Aorta (tissue), 5 donors: Measurements from ENCODE around the gene TEDC1. TPM values are rescaled to one million over a fixed set of nuclear protein-coding genes. Genes with fewer than 3 reads are reported as not detected.
A peak's percentile ranks its signal among the peaks of the same experiment; 100 is the strongest.

Experiments used
- ATAC-seq: fragments of 200-7000 bp; cut with Tn5 transposase; one replicate; pipeline ENCODE4 v1.9.1; 2022; ENCODE audit warnings: moderate library complexity; ENCODE audit not compliant: low FRiP score
- DNase-seq, 2 donors: peaks; one replicate each; pipeline ENCODE4 v3.0.0-alpha.2; 2020
- H3K27ac ChIP-seq, 2 donors: one replicate each; pipeline ENCODE4 v1.5.1; 2013; ENCODE audit warnings: low read length in 2 of 2, mild to moderate bottlenecking in 2 of 2, moderate library complexity in 2 of 2, control low read depth in 1 of 2, inconsistent platforms in 1 of 2, low read depth in 1 of 2
- H3K27me3 ChIP-seq, 2 donors: one replicate each; pipeline ENCODE4 v1.6.1; 2013; ENCODE audit warnings: control low read depth in 1 of 2, low read length in 1 of 2, mild to moderate bottlenecking in 1 of 2, moderate library complexity in 1 of 2; ENCODE audit not compliant: insufficient read depth in 2 of 2, control insufficient read depth in 1 of 2
- H3K36me3 ChIP-seq, 2 donors: one replicate each; pipeline ENCODE4 v1.6.1; 2013; ENCODE audit warnings: control low read depth in 1 of 2, low read length in 1 of 2, mild to moderate bottlenecking in 1 of 2; ENCODE audit not compliant: insufficient read depth in 2 of 2, control insufficient read depth in 1 of 2
- H3K4me1 ChIP-seq, 2 donors: one replicate each; pipeline ENCODE4 v1.6.1; 2013; ENCODE audit warnings: low read length in 2 of 2, control low read depth in 1 of 2, mild to moderate bottlenecking in 1 of 2, moderate library complexity in 1 of 2; ENCODE audit not compliant: insufficient read depth in 2 of 2, control insufficient read depth in 1 of 2
- H3K4me3 ChIP-seq, 2 donors: one replicate each; pipeline ENCODE4 v1.5.1; 2013; ENCODE audit warnings: low read length in 2 of 2, control low read depth in 1 of 2, mild to moderate bottlenecking in 1 of 2
- H3K9me3 ChIP-seq: one replicate; pipeline ENCODE4 v1.6.1; 2013; ENCODE audit warnings: mild to moderate bottlenecking, low read length; ENCODE audit not compliant: control insufficient read depth
- whole genome bisulfite sequencing, 2 donors: extraction: QIAGEN DNeasy Blood & Tissue Kit; methylation state at CpG; one replicate each; pipeline ENCODE4 v1.1.7; 2013; 5-methylcytosine and 5-hydroxymethylcytosine counted together
- intact Hi-C, 2 donors: fragments of 100-400 bp; cut with DNase I; formaldehyde crosslinking; loops; one replicate each; pipeline versions ENCODE4 v1.14.2 to v1.15.0; 2022
- polyA plus RNA-seq, 2 donors: library from polyadenylated mRNA; stranded (reverse); fragments of 200-250 nt; gene quantifications; one replicate each; pipeline ENCODE4 v1.2.3, GENCODE V29; 2013
- total RNA-seq, 2 donors: library from RNA; stranded (reverse); fragmentation: NEBNext Ultra II Directional; extraction: Animal tissue kit (Norgen Biotek cat#: 25700); gene quantifications; one replicate each; pipeline ENCODE4 v1.2.1, GENCODE V29; 2021
- donor health status: healthy with polysubstance abuse.
- donor health status: Bipolar disorder and iron deficiency.
- donor health status: DM: no; HTN: no; CAD: no.
- donor health status: DM: no; HTN: no; CAD: no.
- donor health status: DM: yes; HTN: yes; CAD: no.

The TEDC1 gene
- total and polyA plus RNA-seq, 4 donors = 8.6 to 33.8 (median 20.1) TPM

GRCh38 chr14:105529319-105529568 lies 38.2 kb downstream of the TEDC1 start:
- Histone ChIP-seq H3K4me1 (no peaks in the 10 kb centered on the region), H3K27ac (no peak overlapping the region), H3K36me3 (no peaks in the 10 kb centered on the region), H3K27me3 (no peaks in the 10 kb centered on the region), H3K9me3 (no peaks in the 10 kb centered on the region), H3K4me3 (no peak overlapping the region)
- intact Hi-C loops = loop anchor here (5.0 to 10.0 kb wide), 4 partner anchors 37 to 324 kb away; partner anchors contain the start of gene TEDC1 (in 1 of the 2)
- 61 to 67% methylated on average over 24 of the region's 24 CpGs for WGBS, 2 donors
- no peak for ATAC-seq
- peak in 1 of 2 donors; percentile 75 for DNase-seq

GRCh38 chr14:105529569-105530284 lies 38.7 kb downstream of the TEDC1 start:
- H3K36me3 ChIP-seq = no peaks in the 10 kb centered on the region
- no peaks in the 10 kb centered on the region for H3K9me3 ChIP-seq
- no peak overlapping the region for H3K27ac ChIP-seq
- no peak overlapping the region for H3K4me3 ChIP-seq
- DNase-seq (peak in 1 of 2 donors; percentile 75), ATAC-seq (no peak)
- no peaks in the 10 kb centered on the region for H3K27me3 ChIP-seq
- WGBS, 2 donors = 73 to 80% methylated on average over 42 to 63 of the region's 63 CpGs
- no peaks in the 10 kb centered on the region for H3K4me1 ChIP-seq
- intact Hi-C loops = loop anchor here (5.0 to 10.0 kb wide), 4 partner anchors 37 to 325 kb away; partner anchors contain the start of gene TEDC1 (in 1 of the 2)

GRCh38 chr14:105530285-105531087 lies 39.4 kb downstream of the TEDC1 start:
- 89 to 92% methylated on average over 19 of the region's 19 CpGs for WGBS, 2 donors
- intact Hi-C loops = loop anchor here in 1 of 2 donors (10.0 kb wide), 1 partner anchor 326 kb away; no protein-coding TSS in a partner anchor
- Histone ChIP-seq H3K36me3 (no peaks in the 10 kb centered on the region), H3K27me3 (no peaks in the 10 kb centered on the region), H3K4me3 (no peak overlapping the region), H3K9me3 (no peaks in the 10 kb centered on the region), H3K4me1 (no peaks in the 10 kb centered on the region), H3K27ac (no peak overlapping the region)
- peak in 1 of 2 donors; percentile 49 for DNase-seq
- ATAC-seq = no peak

- no peaks in the 10 kb centered on the region for H3K27me3 ChIP-seq
- no peak overlapping the region for H3K27ac ChIP-seq
- peak in 1 of 2 donors; percentile 74 for DNase-seq
- intact Hi-C loops = loop anchor here in 1 of 2 donors (10.0 kb wide), 1 partner anchor 326 kb away; no protein-coding TSS in a partner anchor
- H3K9me3 ChIP-seq = no peaks in the 10 kb centered on the region
- ATAC-seq = no peak
- no peak overlapping the region for H3K4me3 ChIP-seq
- H3K4me1 ChIP-seq = no peaks in the 10 kb centered on the region
- 92 to 93% methylated on average over 27 to 30 of the region's 30 CpGs for WGBS, 2 donors
- no peaks in the 10 kb centered on the region for H3K36me3 ChIP-seq
These were observed 40.2 kb downstream of the TEDC1 start for GRCh38 chr14:105531088-105531893.

GRCh38 chr14:105531894-105532623 lies 41.0 kb downstream of the TEDC1 start:
- no peaks in the 10 kb centered on the region for H3K36me3 ChIP-seq
- WGBS, 2 donors = 89% methylated on average over 19 of the region's 19 CpGs
- no peaks in the 10 kb centered on the region for H3K4me1 ChIP-seq
- H3K27ac ChIP-seq = no peak overlapping the region
- H3K4me3 ChIP-seq = no peak overlapping the region
- no peaks in the 10 kb centered on the region for H3K9me3 ChIP-seq
- ATAC-seq (no peak), DNase-seq (peak in 1 of 2 donors; percentile 77)
- intact Hi-C loops = loop anchor here in 1 of 2 donors (10.0 kb wide), 1 partner anchor 327 kb away; no protein-coding TSS in a partner anchor
- H3K27me3 ChIP-seq = no peaks in the 10 kb centered on the region

- ATAC-seq = no peak
- WGBS, 2 donors = 75 to 76% methylated on average over 8 to 10 of the region's 10 CpGs
- no peaks in the 10 kb centered on the region for H3K9me3 ChIP-seq
- no peaks in the 10 kb centered on the region for H3K27me3 ChIP-seq
- no peak overlapping the region for H3K4me3 ChIP-seq
- intact Hi-C loops = loop anchor here in 1 of 2 donors (10.0 kb wide), 1 partner anchor 328 kb away; no protein-coding TSS in a partner anchor
- no peaks in the 10 kb centered on the region for H3K36me3 ChIP-seq
- DNase-seq = peak in 1 of 2 donors; percentile 72
- no peak overlapping the region for H3K27ac ChIP-seq
- H3K4me1 ChIP-seq = no peaks in the 10 kb centered on the region
These were observed 41.7 kb downstream of the TEDC1 start for GRCh38 chr14:105532735-105533141.

- 76 to 83% methylated on average over 9 of the region's 9 CpGs for WGBS, 2 donors
- no peaks in the 10 kb centered on the region for H3K9me3 ChIP-seq
- peak in 1 of 2 donors; percentile 72 for DNase-seq
- H3K27me3 ChIP-seq = no peaks in the 10 kb centered on the region
- no peaks in the 10 kb centered on the region for H3K4me1 ChIP-seq
- no peak overlapping the region for H3K4me3 ChIP-seq
- intact Hi-C loops = loop anchor here in 1 of 2 donors (10.0 kb wide), 1 partner anchor 329 kb away; no protein-coding TSS in a partner anchor
- no peak overlapping the region for H3K27ac ChIP-seq
- ATAC-seq = no peak
- H3K36me3 ChIP-seq = no peaks in the 10 kb centered on the region
These were observed 42.3 kb downstream of the TEDC1 start for GRCh38 chr14:105533391-105533790.
